GM18867 (cell line): ENCODE data around the gene KIF20B.

Source experiments
- ATAC-seq: cut with Tn5 transposase; IDR thresholded peaks from one replicate; pipeline ENCODE4 v1.9.1; 2021; ENCODE audit warnings: mild to moderate bottlenecking, moderate library complexity; ENCODE audit not compliant: unreplicated experiment

Gene KIF20B

GRCh38 chr10:89701242-89702120, at the start of gene KIF20B:
KIF20B (plus strand) TSS chr10:89701590; CDS start chr10:89705295, 3,705 bp downstream.
- ATAC-seq, result peak; percentile 97

- peak; percentile 57 for ATAC-seq
Observed at GRCh38 chr10:89651916-89652573, 49.3 kb upstream of the KIF20B start.

GRCh38 chr10:89652806-89653370, 48.5 kb upstream of the KIF20B start:
- peak; percentile 0 for ATAC-seq

GRCh38 chr10:89653410-89653869, 48.0 kb upstream of the KIF20B start:
- ATAC-seq, result peak; percentile 66

- no peak for ATAC-seq
Observed at GRCh38 chr10:89655722-89656121, 45.7 kb upstream of the KIF20B start.

- ATAC-seq, result no peak
Observed at GRCh38 chr10:89657302-89657701, 44.1 kb upstream of the KIF20B start.

- no peak for ATAC-seq
Observed at GRCh38 chr10:89659143-89660131, 42.0 kb upstream of the KIF20B start.

GRCh38 chr10:89662596-89662995, 38.8 kb upstream of the KIF20B start:
- no peak for ATAC-seq

- ATAC-seq, result no peak
Observed at GRCh38 chr10:89663144-89663543, 38.2 kb upstream of the KIF20B start.

- ATAC-seq, result no peak
Observed at GRCh38 chr10:89664203-89664602, 37.2 kb upstream of the KIF20B start.

GRCh38 chr10:89665302-89665701, 36.1 kb upstream of the KIF20B start:
- no peak for ATAC-seq

- no peak for ATAC-seq
Observed at GRCh38 chr10:89666138-89666537, 35.3 kb upstream of the KIF20B start.

GRCh38 chr10:89668386-89669071, 32.9 kb upstream of the KIF20B start:
- ATAC-seq, result no peak

- no peak for ATAC-seq
Observed at GRCh38 chr10:89669985-89670384, 31.4 kb upstream of the KIF20B start.

GRCh38 chr10:89670926-89671325, 30.5 kb upstream of the KIF20B start:
- ATAC-seq, result no peak

- ATAC-seq, result no peak
Observed at GRCh38 chr10:89677341-89677740, 24.0 kb upstream of the KIF20B start.

- ATAC-seq, result peak; percentile 59
Observed at GRCh38 chr10:89679986-89680385, 21.4 kb upstream of the KIF20B start.

- ATAC-seq, result no peak
Observed at GRCh38 chr10:89683883-89684282, 17.5 kb upstream of the KIF20B start.

- ATAC-seq, result no peak
Observed at GRCh38 chr10:89684604-89685003, 16.8 kb upstream of the KIF20B start.

- ATAC-seq, result no peak
Observed at GRCh38 chr10:89685936-89686335, 15.5 kb upstream of the KIF20B start.
